Stimulated activated CD4-positive, alpha-beta T cell treated with anti-CD3 and anti-CD28 coated beads, Interleukin-15, amount 100 ng/mL, for 1 hour (primary cell): ENCODE measurements around the gene KNG1.
"Not testable (repeated sequence)": the region's sequence is repeated elsewhere in the genome, so short reads cannot be mapped to it uniquely, and the experiment has no call there.

Experiments
- DNase-seq, 2 donors: peaks; one replicate each; pipeline ENCODE4 v3.0.0-alpha.2; 2020; ENCODE audit warnings: low read depth in 1 of 2, low spot score in 1 of 2

The KNG1 gene

GRCh38 chr3:186717039-186717457 lies at the start of gene KNG1:
KNG1 (plus strand) TSS chr3:186717359; CDS start chr3:186717543, 184 bp downstream.
- DNase-seq: no peak

- no peak for DNase-seq
Observed at GRCh38 chr3:186668426-186668825, 48.7 kb upstream of the KNG1 start.

GRCh38 chr3:186669378-186670084 lies 47.6 kb upstream of the KNG1 start:
- no peak for DNase-seq

GRCh38 chr3:186670155-186670554 lies 47.0 kb upstream of the KNG1 start:
- no peak for DNase-seq

- DNase-seq: no peak
Observed at GRCh38 chr3:186671051-186671450, 46.1 kb upstream of the KNG1 start.

- DNase-seq: no peak
Observed at GRCh38 chr3:186678604-186679003, 38.6 kb upstream of the KNG1 start.

- no peak for DNase-seq
Observed at GRCh38 chr3:186679151-186679550, 38.0 kb upstream of the KNG1 start.

GRCh38 chr3:186680869-186681268 lies 36.3 kb upstream of the KNG1 start:
- DNase-seq: no peak

GRCh38 chr3:186682812-186683211 lies 34.3 kb upstream of the KNG1 start:
- no peak for DNase-seq

GRCh38 chr3:186683979-186684378 lies 33.2 kb upstream of the KNG1 start:
- DNase-seq: no peak

- DNase-seq: not testable (repeated sequence)
Observed at GRCh38 chr3:186686475-186686874, 30.7 kb upstream of the KNG1 start.

- no peak for DNase-seq
Observed at GRCh38 chr3:186687120-186687651, 30.0 kb upstream of the KNG1 start.

- not testable (repeated sequence) for DNase-seq
Observed at GRCh38 chr3:186690304-186690703, 26.9 kb upstream of the KNG1 start.

- DNase-seq: no peak
Observed at GRCh38 chr3:186691676-186692075, 25.5 kb upstream of the KNG1 start.

GRCh38 chr3:186693843-186694242 lies 23.3 kb upstream of the KNG1 start:
- DNase-seq: no peak

- no peak for DNase-seq
Observed at GRCh38 chr3:186694288-186695032, 22.7 kb upstream of the KNG1 start.

- no peak for DNase-seq
Observed at GRCh38 chr3:186696522-186696921, 20.6 kb upstream of the KNG1 start.

GRCh38 chr3:186697510-186697909 lies 19.6 kb upstream of the KNG1 start:
- DNase-seq: no peak

GRCh38 chr3:186700267-186700666 lies 16.9 kb upstream of the KNG1 start:
- no peak for DNase-seq

- DNase-seq: not testable (repeated sequence)
Observed at GRCh38 chr3:186702451-186702850, 14.7 kb upstream of the KNG1 start.

GRCh38 chr3:186705882-186706780 lies 11.0 kb upstream of the KNG1 start:
- DNase-seq: no peak
